K562 (cell line): ENCODE data around the gene LACTBL1. TPM values are rescaled to one million over a fixed set of nuclear protein-coding genes. Genes with fewer than 3 reads are reported as not detected.

Experiments
- ASH1L ChIP-seq: fragments of 450-650 bp; IDR thresholded peaks from 2 replicates; pipeline ENCODE4 v1.6.1; 2018; ENCODE audit warnings: borderline replicate concordance, mild to moderate bottlenecking, low read depth; ENCODE audit not compliant: partially characterized antibody
- CBX8 ChIP-seq: fragments of 200-600 bp; sonication (generic); IDR thresholded peaks from 2 replicates; pipeline ENCODE4 v1.6.1; 2012; ENCODE audit warnings: borderline replicate concordance, mixed run types, low read depth, mild to moderate bottlenecking, moderate library complexity, mixed read lengths, low read length, control low read depth, inconsistent platforms; ENCODE audit not compliant: poor library complexity, severe bottlenecking; ENCODE audit errors: extremely low read depth
- CHD1 ChIP-seq: fragments of 200-600 bp; sonication (generic); IDR thresholded peaks from one replicate; pipeline ENCODE4 v1.6.1; 2012; ENCODE audit warnings: mild to moderate bottlenecking, moderate library complexity, low read length, inconsistent platforms
- CREB1 ChIP-seq, 2 experiments: sonication (generic) in 1 of 2; formaldehyde crosslinking in 1 of 2; IDR thresholded peaks; 2 replicates each; pipeline versions ENCODE4 v1.6.1 to v1.8.0; 2012 to 2022; ENCODE audit warnings: inconsistent platforms in 1 of 2, mild to moderate bottlenecking in 1 of 2, missing genetic modification reagents in 1 of 2, moderate library complexity in 1 of 2
- CTCF ChIP-seq, 3 experiments: IDR thresholded peaks in 2 of 3; conservative IDR thresholded peaks in 1 of 3; 2 replicates each; pipeline ENCODE4 v1.5.1; 2011 to 2012; ENCODE audit warnings: low read length in 3 of 3, mild to moderate bottlenecking in 3 of 3, control low read depth in 2 of 3, improper control_type of control experiment in 1 of 3, inconsistent platforms in 1 of 3, low read depth in 1 of 3, mixed read lengths in 1 of 3, moderate library complexity in 1 of 3; ENCODE audit not compliant: insufficient read depth in 2 of 3
- DMBX1 ChIP-seq: fragments of 250-450 bp; sonication (Bioruptor Pico); IDR thresholded peaks from 2 replicates; pipeline ENCODE4 v1.8.0; 2022; ENCODE audit warnings: inconsistent platforms, mild to moderate bottlenecking, moderate library complexity, borderline replicate concordance
- HOMEZ ChIP-seq: fragments of 250-450 bp; sonication (Bioruptor Pico); IDR thresholded peaks from 2 replicates; pipeline ENCODE4 v1.4.0; 2020; ENCODE audit warnings: mild to moderate bottlenecking, moderate library complexity
- KLF13 ChIP-seq: fragments of 450-650 bp; IDR thresholded peaks from 2 replicates; pipeline ENCODE4 v1.6.1; 2016; ENCODE audit warnings: missing genetic modification characterization, low read depth, mild to moderate bottlenecking, missing compliant biosample characterization, moderate library complexity, borderline replicate concordance
- L3MBTL2 ChIP-seq: fragments of 450-650 bp; IDR thresholded peaks from 2 replicates; pipeline ENCODE4 v1.6.1; 2016; ENCODE audit warnings: mild to moderate bottlenecking, moderate library complexity
- MBD1 ChIP-seq: fragments of 250-450 bp; sonication (Bioruptor Pico); IDR thresholded peaks from 2 replicates; pipeline ENCODE4 v1.8.0; 2022; ENCODE audit warnings: inconsistent platforms
- NUFIP1 ChIP-seq: fragments of 450-650 bp; IDR thresholded peaks from 2 replicates; pipeline ENCODE4 v1.6.1; 2018; ENCODE audit not compliant: partially characterized antibody
- SRF ChIP-seq, 2 experiments: fragments of 250-450, 450-650 bp in 1 of 2; sonication (Bioruptor Pico) in 1 of 2; sonication (generic) in 1 of 2; formaldehyde crosslinking; IDR thresholded peaks; 2 replicates each; pipeline versions ENCODE4 v1.5.0 to v1.5.1; 2020 to 2022; ENCODE audit warnings: mild to moderate bottlenecking in 1 of 2, missing genetic modification reagents in 1 of 2
- ZNF592 ChIP-seq: fragments of 450-650 bp; IDR thresholded peaks from 2 replicates; pipeline ENCODE4 v1.6.1; 2017; ENCODE audit warnings: antibody characterized with exemption, mild to moderate bottlenecking
- ZZZ3 ChIP-seq: fragments of 450-650 bp; IDR thresholded peaks from 2 replicates; pipeline ENCODE4 v1.6.1; 2016; ENCODE audit warnings: antibody characterized with exemption, mild to moderate bottlenecking, moderate library complexity
- polyA plus RNA-seq, 8 experiments: library from polyadenylated mRNA; depleted of rRNA in 4 of 8; stranded (reverse) in 5 of 8; unstranded in 3 of 8; fragments of >200 nt; fragmentation: Nextera tagmentation in 2 of 8; fragmentation: Illumina TruSeq in 1 of 8; extraction: Ambion mirVana in 2 of 8; extraction: Trizol in 1 of 8; gene quantifications; 2 replicates each; pipeline versions ENCODE4 v1.2.1 to v1.2.3, GENCODE V29; 2011 to 2014; ENCODE audit warnings: inconsistent platforms in 1 of 8, missing spikeins in 1 of 8
- total RNA-seq, 7 experiments: library from RNA; depleted of rRNA in 6 of 7; stranded (reverse); fragments of >200 nt in 6 of 7; fragmentation: Illumina TruSeq in 2 of 7; extraction: Trizol in 2 of 7; gene quantifications; 2 replicates each; pipeline versions ENCODE4 v1.2.1 to v1.2.3, GENCODE V29; 2011 to 2021; ENCODE audit warnings: low replicate concordance in 1 of 7

The LACTBL1 gene
- total and polyA plus RNA-seq, 9 of the 15 experiments (the other 6 are each of a cell fraction or from before 2014, with no cell fraction given): not detected

GRCh38 chr1:23019094-23019862 lies 46.6 kb upstream of the LACTBL1 start, which contains the start of gene KDM1A (continued):
- TF ChIP-seq ZNF592 (peak; percentile 63), SRF (CRISPR knock-in tag; IDR thresholded peaks at IDR 0.05) (peak in 1 of 2 experiments; percentile 83; a peak in 2 of 4 replicates), L3MBTL2 (peak; percentile 96), ZZZ3 (peak; percentile 86; the same call in 1 of the 2 replicates), ASH1L (no peak), NUFIP1 (peak; percentile 86), CBX8 (no peak), KLF13 (tag) (peak; percentile 86), MBD1 (CRISPR knock-in tag) (no peak), CREB1 (IDR thresholded peaks at IDR 0.05) (peak; percentile 77), CREB1 (CRISPR knock-in tag; IDR thresholded peaks at IDR 0.05) (peak; percentile 80), DMBX1 (peak; percentile 3; the same call in 1 of the 2 replicates), CHD1 (peak; percentile 20), HOMEZ (CRISPR knock-in tag) (no peak), CTCF (IDR thresholded peaks at IDR 0.05 in 2 of 3, conservative IDR thresholded peaks at IDR 0.05 in 1 of 3; ENCODE audit: insufficient read depth in 2 of 3, low read depth in 1 of 3, low read length in 3 of 3) (peak; percentile 48 to 60 (median 53))
